Gastroesophageal sphincter (tissue), 4 donors: Measurements from ENCODE around the gene NRG2. TPM values are rescaled to one million over a fixed set of nuclear protein-coding genes. Genes with fewer than 3 reads are reported as not detected.

Source experiments
- ATAC-seq: fragments of 150-250 bp; one replicate; pipeline ENCODE4 v1.9.1; 2016; ENCODE audit warnings: mild to moderate bottlenecking, moderate library complexity
- H3K27ac ChIP-seq, 4 donors: fragments of 200-600 bp; sonication (generic) in 3 of 4; 1 replicate in 3 of 4; 2 replicates in 1 of 4; pipeline ENCODE4 v1.5.1; 2016 to 2019
- H3K27me3 ChIP-seq: fragments of 200-600 bp; sonication (generic); one replicate; pipeline ENCODE4 v1.5.1; 2019
- H3K36me3 ChIP-seq, 2 donors: fragments of 200-600 bp; sonication (generic); one replicate each; pipeline ENCODE4 v1.5.1; 2019; ENCODE audit warnings: control low read depth in 1 of 2
- H3K4me1 ChIP-seq, 3 donors: fragments of 200-600 bp; sonication (generic); 1 replicate in 2 of 3; 2 replicates in 1 of 3; pipeline ENCODE4 v1.5.1; 2016 to 2019; ENCODE audit warnings: control low read depth in 2 of 3
- H3K4me3 ChIP-seq, 2 donors: fragments of 200-600 bp; sonication (generic); one replicate each; pipeline ENCODE4 v1.5.1; 2019; ENCODE audit warnings: mild to moderate bottlenecking in 1 of 2, moderate library complexity in 1 of 2
- H3K9me3 ChIP-seq, 3 donors: fragments of 200-600 bp; sonication (generic); one replicate each; pipeline ENCODE4 v1.5.1; 2017 to 2019; ENCODE audit warnings: control low read depth in 2 of 3
- CTCF ChIP-seq, 4 experiments: fragments of 200-600 bp in 2 of 4; fragments of 450-650 bp in 2 of 4; sonication (generic) in 1 of 4; IDR thresholded peaks; one replicate each; pipeline ENCODE4 v1.5.1; 2017 to 2019; ENCODE audit warnings: antibody characterized with exemption in 4 of 4, mild to moderate bottlenecking in 2 of 4, moderate library complexity in 2 of 4
- EP300 ChIP-seq: sonication (generic); formaldehyde crosslinking; IDR thresholded peaks from one replicate; pipeline ENCODE4 v1.6.1; 2017; ENCODE audit warnings: antibody characterized with exemption, mild to moderate bottlenecking
- POLR2A ChIP-seq, 2 donors: fragments of 450-650 bp; IDR thresholded peaks; one replicate each; pipeline ENCODE4 v1.6.1; 2017; ENCODE audit warnings: antibody characterized with exemption in 2 of 2, mild to moderate bottlenecking in 2 of 2, moderate library complexity in 1 of 2
- POLR2AphosphoS5 ChIP-seq: sonication (generic); formaldehyde crosslinking; IDR thresholded peaks from one replicate; pipeline ENCODE4 v1.6.1; 2017; ENCODE audit warnings: antibody characterized with exemption
- WGBS, 2 donors: methylation state at CpG; one replicate each; pipeline ENCODE4 v1.1.5; 2018; ENCODE audit warnings: low coverage in 1 of 2; 5-methylcytosine and 5-hydroxymethylcytosine counted together
- total RNA-seq, 4 donors: library from RNA; depleted of rRNA; stranded (reverse); fragments of >200 nt; gene quantifications; one replicate each; pipeline ENCODE4 v1.1.0, GENCODE V29; 2016

The NRG2 gene
- total RNA-seq, 4 donors from 2014 or later = 3.2 to 7.6 (median 5.1) TPM

GRCh38 chr5:139872052-139872766 lies 170.9 kb downstream of the NRG2 start:
- no peaks in the 10 kb centered on the region for H3K4me1 ChIP-seq
- no peak overlapping the region for H3K27ac ChIP-seq
- H3K36me3 ChIP-seq = peaks cover 0 to 22% of the 10 kb centered on the region in 2 donors
- no peak overlapping the region for H3K4me3 ChIP-seq
- ATAC-seq = no peak
- no peak for TF ChIP-seq EP300
- TF ChIP-seq CTCF (IDR thresholded peaks at IDR 0.05) = no peak
- no peak for TF ChIP-seq POLR2AphosphoS5
- no peak for TF ChIP-seq POLR2A (IDR thresholded peaks at IDR 0.05)
- WGBS, 2 donors = 60 to 70% methylated on average over 1 to 2 of the region's 9 CpGs
- H3K27me3 ChIP-seq = no peaks in the 10 kb centered on the region
- H3K9me3 ChIP-seq = no peaks in the 10 kb centered on the region

DNA sequence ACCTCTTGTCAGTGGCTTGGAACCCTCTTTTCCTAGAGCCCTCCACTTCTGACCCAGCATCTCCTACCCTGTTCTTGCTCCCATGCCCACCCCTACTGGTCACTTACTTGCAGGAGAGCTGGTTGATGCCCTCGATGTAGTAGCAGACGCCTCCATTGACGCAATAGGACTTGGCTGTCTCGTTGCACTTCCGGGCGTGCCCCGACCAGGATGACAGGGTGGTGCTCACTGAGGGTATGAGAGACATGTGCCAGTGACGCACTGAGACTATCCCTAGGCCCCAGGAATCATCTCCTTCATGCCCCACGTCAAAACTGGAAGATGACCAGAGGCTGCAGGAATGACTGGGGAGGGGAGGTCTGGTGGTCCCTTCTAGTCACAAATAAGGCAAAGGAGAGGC lies 171.5 kb downstream of the NRG2 start:
- 100% methylated on average over 1 of the region's 9 CpGs; no CpG with 5 or more reads in 1 of the 2 donors for WGBS, 2 donors
- TF ChIP-seq CTCF (IDR thresholded peaks at IDR 0.05) (no peak), POLR2A (IDR thresholded peaks at IDR 0.05) (no peak), EP300 (no peak), POLR2AphosphoS5 (no peak)
- no peak for ATAC-seq
- no peaks in the 10 kb centered on the region for H3K4me1 ChIP-seq
- H3K9me3 ChIP-seq = no peaks in the 10 kb centered on the region
- peaks cover 0 to 22% of the 10 kb centered on the region in 2 donors for H3K36me3 ChIP-seq
- no peaks in the 10 kb centered on the region for H3K27me3 ChIP-seq
- no peak overlapping the region for H3K4me3 ChIP-seq
- H3K27ac ChIP-seq = no peak overlapping the region

DNA sequence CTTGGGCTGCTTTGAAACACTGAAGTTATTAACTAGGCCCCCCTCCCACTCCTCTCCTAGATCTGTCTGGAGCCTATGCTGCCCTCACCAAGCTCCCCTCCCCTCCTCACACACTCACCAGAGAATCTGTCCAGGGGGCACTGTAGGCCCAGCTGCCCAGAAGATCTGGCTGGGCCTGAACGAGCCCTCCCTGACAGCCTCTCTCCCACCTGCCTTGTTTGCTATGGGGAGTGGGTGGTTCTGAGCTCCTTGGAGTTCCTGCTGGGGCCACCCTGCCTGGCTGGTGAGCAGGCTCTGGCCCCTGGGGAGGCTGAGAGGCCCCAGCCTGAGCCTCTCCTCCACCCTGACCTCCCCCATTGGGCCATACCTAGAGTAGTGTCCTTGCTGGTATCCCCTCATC lies 172.4 kb downstream of the NRG2 start:
- Histone ChIP-seq H3K36me3 (peaks cover 0 to 22% of the 10 kb centered on the region in 2 donors), H3K27me3 (no peaks in the 10 kb centered on the region), H3K9me3 (no peaks in the 10 kb centered on the region), H3K4me1 (no peaks in the 10 kb centered on the region), H3K27ac (no peak overlapping the region), H3K4me3 (no peak overlapping the region)
- 60 to 100% methylated on average over 1 of the region's 1 CpG for WGBS, 2 donors
- ATAC-seq = no peak
- TF ChIP-seq POLR2A (IDR thresholded peaks at IDR 0.05) = no peak
- no peak for TF ChIP-seq POLR2AphosphoS5
- no peak for TF ChIP-seq CTCF (IDR thresholded peaks at IDR 0.05)
- no peak for TF ChIP-seq EP300

DNA sequence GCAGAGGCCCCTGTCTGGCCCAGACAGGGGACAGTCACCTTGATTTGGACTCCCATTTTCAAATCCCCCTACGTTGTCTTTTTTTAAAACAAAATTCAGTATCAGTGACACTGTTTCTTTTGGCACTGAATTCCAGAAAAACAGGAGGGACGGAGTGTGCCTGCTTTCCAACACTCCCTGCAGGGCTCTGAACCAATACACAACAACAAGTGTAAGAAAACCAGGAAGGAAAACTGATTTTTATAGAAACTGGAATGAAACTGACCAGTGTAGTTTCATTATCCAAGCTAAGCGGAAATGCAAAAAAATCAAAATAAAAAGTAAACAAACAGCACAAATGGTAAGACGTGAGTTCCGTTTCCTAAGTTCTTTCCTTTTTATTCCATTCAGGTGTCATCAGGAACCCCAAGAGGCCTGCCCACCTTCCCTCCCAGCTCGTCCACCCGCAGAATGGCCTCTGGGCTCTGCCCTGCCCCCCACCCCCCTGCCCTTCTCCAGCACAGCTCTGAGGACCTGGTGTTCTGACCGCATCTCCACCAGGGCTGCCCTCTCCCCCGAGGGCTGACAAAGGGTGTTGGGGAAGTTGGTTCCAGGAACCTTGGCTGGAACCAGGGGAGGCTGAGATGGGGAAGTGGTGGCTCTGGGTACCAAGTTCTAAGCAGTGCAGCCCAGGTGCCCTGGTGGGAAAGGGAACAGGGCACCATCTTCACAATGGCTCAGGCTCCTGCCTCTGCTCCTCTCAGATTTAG lies 173.9 kb downstream of the NRG2 start:
- no peak overlapping the region for H3K4me3 ChIP-seq
- no peak overlapping the region for H3K27ac ChIP-seq
- ATAC-seq = no peak
- peaks cover 0 to 22% of the 10 kb centered on the region in 2 donors for H3K36me3 ChIP-seq
- no peaks in the 10 kb centered on the region for H3K27me3 ChIP-seq
- no peaks in the 10 kb centered on the region for H3K9me3 ChIP-seq
- TF ChIP-seq CTCF (IDR thresholded peaks at IDR 0.05) (no peak), EP300 (no peak), POLR2A (IDR thresholded peaks at IDR 0.05) (no peak), POLR2AphosphoS5 (no peak)
- H3K4me1 ChIP-seq = no peaks in the 10 kb centered on the region
- 60 to 73% methylated on average over 6 to 7 of the region's 9 CpGs for WGBS, 2 donors

GRCh38 chr5:139867581-139867980 lies 175.5 kb downstream of the NRG2 start:
- H3K4me1 ChIP-seq = peaks cover 0 to 15% (median 6%) of the 10 kb centered on the region in 3 donors
- no peak overlapping the region for H3K27ac ChIP-seq
- H3K4me3 ChIP-seq = no peak overlapping the region
- H3K27me3 ChIP-seq = no peaks in the 10 kb centered on the region
- H3K9me3 ChIP-seq = no peaks in the 10 kb centered on the region
- H3K36me3 ChIP-seq = peaks cover 0 to 13% of the 10 kb centered on the region in 2 donors
- TF ChIP-seq EP300 (no peak), POLR2AphosphoS5 (no peak), CTCF (IDR thresholded peaks at IDR 0.05) (no peak), POLR2A (IDR thresholded peaks at IDR 0.05) (no peak)
- ATAC-seq = no peak
